Measurements from ENCODE around the gene FGF3.

Gene FGF3

GRCh38 chr11:69822676-69823494, 3.7 kb upstream of the FGF3 start:
- no peak for DNase-seq

DNA sequence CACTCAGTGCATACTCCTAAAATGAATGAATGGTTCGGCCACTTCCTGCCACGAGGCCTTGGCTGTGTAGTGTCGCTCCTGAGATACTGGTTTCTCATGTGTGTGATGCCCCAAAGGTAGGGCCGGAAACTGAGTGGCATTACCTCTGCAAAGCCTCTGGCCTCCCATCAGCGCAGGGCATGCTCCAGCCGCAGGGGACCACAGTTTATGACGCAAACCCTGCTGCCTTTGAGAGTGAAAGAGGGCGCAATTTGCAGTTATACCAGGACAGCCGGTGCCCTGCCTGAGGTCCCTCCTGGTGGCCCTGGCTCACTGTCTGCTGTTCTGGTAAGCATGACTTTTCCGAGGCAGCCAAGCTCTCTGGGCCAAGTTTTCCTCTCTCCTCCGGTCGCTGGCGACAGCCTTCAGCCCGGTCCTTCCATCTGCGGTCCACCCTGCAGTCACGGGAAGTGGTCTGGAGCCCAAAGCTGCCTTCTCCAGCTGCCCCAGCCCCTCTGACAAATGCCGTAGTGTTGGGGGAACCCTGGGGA, 2.4 kb upstream of the FGF3 start:
- DNase-seq = no peak

GRCh38 chr11:69820441-69820840, 1.2 kb upstream of the FGF3 start:
- no peak for DNase-seq

DNA sequence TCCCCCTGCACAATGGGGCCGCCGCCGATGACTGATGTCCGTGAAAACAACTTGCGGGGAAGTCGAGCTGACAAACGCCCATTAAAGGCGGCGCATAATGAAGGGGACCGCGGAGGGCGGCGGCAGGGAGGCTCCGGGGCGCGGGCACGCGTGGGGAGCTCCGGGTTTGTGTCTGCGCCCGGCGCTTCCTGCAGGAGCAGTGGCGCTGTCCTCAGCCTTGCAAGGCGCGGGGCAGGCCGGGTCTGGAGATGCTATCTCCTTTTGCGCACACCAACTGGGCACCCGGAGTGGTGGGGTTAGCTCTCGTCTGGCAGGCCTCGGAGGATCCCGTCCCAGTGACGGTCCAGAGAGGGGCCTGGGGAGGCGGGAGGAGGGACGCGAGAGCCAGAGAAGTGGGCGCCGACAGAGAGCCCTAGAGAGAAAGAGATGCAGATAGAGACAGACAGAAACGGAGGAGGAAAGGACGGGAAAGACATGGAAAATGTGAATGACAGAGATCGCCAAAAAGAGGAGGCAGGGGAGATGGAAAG, 390 bp upstream of the FGF3 start:
- DNase-seq = no peak

DNA sequence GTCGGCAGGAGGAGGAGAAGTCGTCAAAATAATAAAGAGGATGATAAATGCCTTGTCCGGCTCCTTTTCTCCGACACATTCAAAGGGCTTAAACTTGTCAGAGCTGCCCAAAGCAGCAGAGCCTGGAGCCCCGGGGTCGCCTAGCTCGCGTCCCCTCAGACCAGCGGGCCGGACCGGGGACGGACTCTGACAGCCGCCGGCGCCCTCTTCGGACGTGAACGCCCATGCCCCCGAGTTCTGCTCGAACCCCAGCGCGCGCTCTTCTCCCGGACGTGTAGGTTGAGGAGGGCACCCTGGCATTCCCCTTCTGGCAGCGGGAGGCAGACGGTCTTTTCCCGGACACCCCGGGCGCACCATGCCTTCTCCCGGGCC, 999 bp downstream of the FGF3 start:
- DNase-seq = no peak

GRCh38 chr11:69817265-69818230, 1.7 kb downstream of the FGF3 start:
- DNase-seq = no peak

- no peak for DNase-seq
These were observed 2.5 kb downstream of the FGF3 start for GRCh38 chr11:69816671-69817070.

- DNase-seq = no peak
These were observed 3.2 kb downstream of the FGF3 start for GRCh38 chr11:69815973-69816372.

GRCh38 chr11:69814902-69815301, 4.3 kb downstream of the FGF3 start:
- no peak for DNase-seq

GRCh38 chr11:69814411-69814810, 4.8 kb downstream of the FGF3 start:
- no peak for DNase-seq

GRCh38 chr11:69813839-69814238, 5.4 kb downstream of the FGF3 start:
- no peak for DNase-seq

DNA sequence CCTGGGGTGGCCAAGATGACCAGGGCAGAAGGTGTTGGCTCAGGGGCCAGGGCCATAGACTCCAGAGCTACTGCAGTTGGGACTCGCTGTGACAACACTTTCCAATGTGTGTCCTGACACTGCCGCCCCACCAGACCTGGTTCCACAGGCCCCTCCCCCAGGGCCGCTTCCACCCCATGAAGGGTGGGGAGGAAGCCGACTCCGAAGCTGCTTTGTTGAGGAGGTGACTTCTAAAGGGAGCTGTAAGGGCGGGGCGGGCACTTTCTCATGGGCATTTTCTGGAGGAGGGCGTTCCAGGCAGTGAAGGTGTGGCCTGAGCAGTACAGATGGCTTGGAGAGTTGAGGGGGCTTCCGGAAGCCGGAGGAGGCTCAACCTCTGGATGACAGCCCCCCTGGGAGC, 6.3 kb downstream of the FGF3 start:
- no peak for DNase-seq

GRCh38 chr11:69812256-69812655, 7.0 kb downstream of the FGF3 start:
- no peak for DNase-seq

DNA sequence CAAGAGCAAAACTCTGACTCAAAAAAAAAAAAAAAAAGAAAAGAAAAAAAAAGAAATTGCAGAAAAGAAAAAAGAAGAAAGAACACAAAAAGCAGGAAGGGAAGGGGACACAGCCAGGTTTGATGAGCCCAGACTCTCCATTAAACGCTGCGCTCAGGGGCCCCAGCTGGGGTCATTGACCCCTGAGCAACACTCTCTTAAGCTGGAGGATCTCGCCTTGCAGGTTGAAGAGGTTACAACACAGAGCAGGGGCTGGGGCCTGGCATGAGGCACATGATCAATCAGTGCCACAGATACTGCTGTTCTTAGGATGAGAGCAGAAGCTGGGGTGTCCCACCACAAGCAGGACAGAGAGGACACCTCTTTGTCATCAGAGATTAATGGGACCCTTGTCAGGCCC, 7.8 kb downstream of the FGF3 start:
- no peak for DNase-seq

- DNase-seq = no peak
These were observed 8.7 kb downstream of the FGF3 start for GRCh38 chr11:69810289-69811118.

DNA sequence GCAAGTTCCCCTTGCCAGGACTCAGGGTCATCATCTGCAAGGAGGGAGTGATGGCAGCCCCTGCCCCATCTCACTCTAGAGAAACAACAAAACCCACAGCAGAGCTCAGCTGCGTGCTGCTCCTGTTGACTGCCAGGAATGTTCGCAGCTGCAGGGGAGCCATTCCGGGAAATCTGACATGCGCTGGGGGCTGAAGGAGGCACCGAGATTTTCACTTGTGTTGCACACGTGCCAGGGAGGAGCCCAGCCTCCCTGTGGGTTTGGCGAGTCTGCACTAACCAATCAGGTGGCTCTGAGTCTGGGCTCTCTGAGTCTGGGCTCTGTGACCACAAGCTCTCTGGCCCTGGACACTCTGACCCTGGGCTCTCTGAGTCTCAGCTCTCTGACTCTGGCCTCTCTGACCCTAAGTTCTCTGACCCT, 10.5 kb downstream of the FGF3 start:
- DNase-seq = no peak

DNA sequence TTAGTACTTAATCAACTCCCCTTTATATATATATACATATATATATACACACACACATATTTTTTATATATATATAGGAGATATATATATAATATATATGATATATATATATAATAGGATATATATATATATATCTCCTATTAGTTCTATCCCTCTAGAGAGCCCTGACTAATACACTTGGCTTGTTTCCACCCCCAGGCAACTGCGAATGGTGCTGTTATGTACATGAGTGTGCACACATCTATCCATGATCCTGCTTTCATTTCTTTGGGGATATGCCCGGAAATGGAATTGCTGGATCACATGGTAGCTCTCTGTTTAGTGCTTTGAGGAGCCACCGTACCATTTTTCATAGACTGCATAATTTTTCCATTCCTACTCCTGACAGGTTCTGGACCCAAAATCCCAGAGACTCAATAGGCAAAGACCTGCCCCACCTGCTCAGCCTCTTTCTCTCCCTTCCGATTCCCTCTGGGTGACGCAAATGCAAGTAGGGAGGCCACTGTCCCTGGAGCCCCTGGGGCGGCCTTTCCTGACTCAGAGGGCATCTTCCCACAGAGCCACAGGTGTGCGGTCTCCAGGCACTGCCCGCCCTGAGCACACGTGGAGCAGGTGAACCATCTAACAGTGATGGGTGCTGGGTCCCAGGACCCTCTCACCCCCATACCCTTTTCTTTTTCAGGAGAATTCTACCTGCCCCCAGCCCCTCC, 12.0 kb downstream of the FGF3 start:
- no peak for DNase-seq

DNA sequence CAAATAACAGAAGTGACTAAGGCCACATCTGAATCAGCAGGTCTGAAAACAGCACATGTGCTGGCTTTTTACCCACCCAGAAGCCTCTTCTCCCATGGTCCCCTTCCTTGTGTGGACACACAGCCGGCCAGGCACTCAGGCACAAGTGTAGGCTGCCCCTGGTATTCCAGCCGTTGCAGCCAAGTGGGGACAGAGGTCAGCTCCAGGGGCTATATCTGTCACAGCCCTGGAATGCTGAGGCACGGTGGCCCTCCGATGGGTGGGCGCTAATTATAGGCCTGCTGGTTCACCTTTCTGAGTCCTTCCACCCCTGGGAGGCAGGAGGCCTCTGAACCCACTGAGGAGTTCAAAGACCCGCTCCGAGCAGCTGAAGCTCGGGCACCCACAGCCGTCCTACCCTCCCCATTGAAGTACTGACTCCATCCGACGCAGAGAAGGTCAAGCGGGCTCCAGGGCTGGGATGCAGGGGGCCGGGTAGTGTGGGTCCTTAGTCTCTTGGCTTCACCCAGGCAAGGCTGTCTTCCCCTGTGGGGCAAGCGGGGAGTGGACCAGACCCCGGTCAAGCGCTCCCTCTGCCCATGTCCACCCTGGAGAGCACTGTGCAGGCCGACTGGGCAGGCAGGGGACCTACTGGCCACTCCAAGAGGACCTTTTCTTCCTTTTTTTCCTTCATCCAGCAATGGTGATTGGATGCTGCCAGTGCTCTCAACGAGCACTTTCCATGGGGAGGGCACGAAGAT, 14.3 kb downstream of the FGF3 start:
- DNase-seq = no peak

DNA sequence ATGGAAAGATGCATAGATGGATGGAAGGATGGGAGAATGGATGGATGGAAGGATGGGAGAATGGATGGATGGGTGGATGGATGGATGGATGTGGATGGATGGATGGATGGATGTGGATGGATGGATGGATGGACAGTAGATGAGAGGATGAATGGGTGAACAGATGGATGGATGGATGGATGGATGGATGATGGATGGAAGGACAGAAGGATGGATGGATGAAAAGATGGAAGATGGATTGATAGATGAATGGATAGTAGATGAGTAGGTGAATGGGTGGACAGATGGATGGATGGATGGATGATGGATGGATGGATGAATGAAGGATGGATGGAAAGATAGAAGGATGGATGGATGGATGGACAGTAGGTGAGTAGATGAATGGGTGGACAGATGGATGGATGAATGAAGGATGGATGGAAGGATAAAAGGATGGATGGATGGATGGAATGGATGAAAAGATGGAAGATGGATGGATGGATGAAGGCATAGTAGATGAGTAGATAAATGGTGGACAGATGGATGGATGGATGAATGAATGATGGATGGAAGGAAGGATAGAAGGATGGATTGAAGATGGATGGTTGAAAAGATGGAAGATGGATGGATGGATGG, 15.5 kb downstream of the FGF3 start:
- DNase-seq = no peak

DNA sequence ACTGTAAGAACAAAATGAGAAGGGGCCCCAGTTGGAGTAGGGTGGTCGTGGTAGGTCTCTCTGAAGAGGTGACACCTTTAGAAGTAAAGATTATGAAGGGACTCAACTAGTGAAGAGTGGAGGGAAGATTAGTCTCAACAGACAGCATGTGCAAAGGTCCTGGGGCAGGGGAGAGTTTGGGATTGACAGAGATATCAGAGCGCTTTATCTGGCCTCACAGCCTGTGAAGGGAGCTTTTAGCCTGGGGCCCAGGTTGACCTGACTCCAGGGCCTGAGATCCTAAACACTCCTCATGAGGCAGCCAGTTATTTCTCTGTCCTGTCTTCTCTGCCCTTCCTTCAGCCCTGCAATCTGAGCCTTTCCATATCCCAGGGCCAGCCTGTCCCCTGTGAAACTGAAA, 16.2 kb downstream of the FGF3 start:
- DNase-seq = no peak

DNA sequence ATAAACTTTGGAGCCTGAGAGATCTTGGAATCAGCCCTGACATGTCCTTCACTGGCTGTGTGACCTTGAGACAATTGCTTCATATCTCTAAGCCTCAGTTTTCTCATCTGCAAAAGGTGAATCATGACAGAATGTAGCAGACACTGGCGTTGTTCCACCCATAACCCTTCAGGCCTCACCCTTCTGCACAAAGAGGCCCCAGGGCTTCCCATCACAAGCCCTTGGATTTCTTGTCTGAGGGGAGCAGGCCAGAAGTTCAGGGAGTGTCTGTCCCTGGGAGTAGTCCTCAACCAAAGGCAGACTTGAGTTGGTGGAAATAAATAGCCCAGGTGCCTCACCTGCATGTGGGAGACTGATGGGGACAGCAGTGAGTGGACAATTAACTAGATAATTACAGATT, 16.6 kb downstream of the FGF3 start:
- DNase-seq = no peak
